ENCODE results near the gene KCNA10.

KCNA10 gene

DNA sequence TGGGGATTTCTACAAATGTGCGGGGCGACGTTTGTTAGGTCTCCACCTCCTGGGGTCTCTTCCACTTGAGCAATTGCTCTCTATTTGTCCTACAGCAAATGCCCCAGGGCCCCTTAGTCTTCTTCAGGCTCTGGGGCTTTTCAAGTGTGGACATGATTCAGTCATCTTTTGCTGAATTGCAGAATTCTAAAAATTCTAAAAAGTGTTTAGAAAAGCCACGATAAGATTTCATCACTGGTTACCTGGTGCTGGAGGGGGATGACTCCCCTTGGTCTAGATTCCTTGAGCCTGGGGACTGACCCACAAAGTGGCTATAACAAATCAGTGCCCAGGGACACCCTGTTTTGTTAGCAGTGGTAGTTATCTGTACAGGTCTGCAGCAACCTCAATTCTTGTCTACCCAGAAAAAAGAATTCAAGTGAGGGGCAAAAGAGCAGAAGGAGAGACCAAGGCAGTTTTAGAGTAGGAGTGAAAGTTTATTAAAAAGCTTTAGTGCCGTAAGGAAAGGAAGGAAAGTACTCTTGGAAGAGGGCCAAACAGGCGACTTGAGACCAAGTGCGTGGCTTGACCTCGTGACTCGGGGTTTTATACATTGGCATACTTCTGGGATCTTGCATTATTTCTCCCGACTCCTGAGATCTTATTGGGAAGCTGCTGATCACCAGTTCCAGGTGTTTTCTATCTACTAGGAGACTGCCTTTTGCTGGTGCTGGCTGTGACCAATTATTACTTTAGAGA, 42.8 kb downstream of the KCNA10 start:
- DNase-seq, result no peak

DNA sequence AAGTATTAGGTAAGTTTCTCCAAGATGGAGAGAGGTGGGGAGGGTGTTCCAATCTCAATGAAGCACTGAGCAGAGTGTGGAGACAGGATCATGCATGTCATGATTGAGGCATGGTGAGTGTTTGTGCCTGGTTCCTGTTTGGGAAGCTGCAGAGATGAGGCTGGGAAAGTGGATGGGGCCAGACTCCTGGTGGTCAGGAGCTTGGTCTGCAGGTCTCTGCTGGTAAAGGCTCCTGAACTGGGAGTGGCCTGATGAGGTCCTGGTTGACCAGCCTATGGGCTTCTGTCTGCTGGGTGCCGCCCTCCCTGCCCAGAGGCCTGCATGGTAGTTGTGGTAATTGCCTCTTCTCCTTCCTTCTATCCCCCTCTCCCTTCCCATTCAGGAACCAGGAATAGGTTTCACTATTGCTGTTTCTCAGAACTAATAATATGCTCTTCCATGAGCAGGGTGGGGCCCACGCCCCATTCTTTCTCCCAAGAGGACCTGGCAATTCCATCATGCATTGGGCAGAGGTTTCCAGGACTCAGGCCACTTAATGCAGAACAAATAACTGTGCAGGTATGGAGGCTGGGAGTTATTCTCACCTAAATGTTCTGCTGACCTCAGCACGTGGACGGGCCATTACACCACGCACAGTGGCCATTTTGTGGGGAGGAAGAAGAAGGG, 43.5 kb downstream of the KCNA10 start:
- no peak for DNase-seq

DNA sequence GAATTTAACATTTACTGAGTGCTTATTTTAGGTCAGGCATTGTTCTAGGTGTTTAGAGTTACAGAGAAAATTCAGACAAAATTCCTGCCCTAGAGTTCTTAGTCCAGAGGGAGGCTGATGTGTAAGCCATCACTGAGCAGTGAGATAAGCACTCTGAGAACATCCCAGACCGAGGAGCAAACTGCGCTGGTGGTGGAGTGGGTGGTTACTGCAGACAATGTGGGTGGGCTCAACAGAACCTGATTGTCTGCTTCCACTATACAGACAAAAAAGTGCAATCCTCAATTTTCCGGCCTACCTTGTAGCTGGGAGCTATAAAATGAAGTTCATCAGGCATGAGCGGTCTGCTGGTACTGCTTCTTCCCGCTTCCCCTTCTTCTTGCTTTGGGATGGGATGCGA, 44.5 kb downstream of the KCNA10 start:
- no peak for DNase-seq

DNA sequence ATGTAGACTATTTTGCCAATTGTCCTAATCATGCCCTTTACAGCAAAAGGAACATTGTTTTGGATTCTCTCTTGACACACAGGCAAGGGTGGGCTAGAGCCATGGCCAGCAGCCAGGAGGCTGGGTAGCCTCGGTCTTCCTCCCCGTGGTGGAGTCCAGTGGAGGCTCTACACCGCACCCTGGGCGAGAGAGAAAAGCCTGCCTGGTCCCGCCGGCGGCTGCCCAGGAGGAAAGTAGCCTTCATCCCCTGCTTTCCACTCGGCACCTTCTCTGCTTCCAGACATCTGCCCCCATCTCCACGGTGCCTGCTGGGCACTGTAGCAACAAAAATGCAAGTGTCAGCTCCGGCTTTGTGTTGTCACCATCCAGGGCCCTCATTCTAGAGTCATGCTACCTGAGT, 46.4 kb downstream of the KCNA10 start:
- no peak for DNase-seq

DNA sequence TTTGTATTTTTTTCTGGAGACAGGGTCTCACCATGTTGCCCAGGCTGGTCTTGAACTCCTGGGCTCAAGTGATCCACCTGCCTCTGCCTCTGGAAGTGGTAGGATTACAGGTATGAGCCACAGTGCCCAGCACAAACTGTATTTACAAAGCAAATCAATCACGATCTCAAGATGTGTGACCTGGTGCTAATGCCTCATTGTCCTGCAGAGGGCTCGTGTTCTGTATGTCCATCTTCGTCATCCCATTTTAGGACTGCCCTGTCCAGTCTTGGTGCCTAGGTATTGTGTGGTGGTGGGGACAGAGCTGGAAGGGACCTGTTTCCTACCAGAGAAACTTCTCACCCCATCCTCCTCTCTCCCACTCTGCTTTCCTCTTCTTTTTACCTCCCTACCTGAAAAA, 47.8 kb downstream of the KCNA10 start:
- no peak for DNase-seq

Data from hematopoietic multipotent progenitor cell treated with erythropoietin and hydrocortisone succinate and interleukin-3 and kit ligand, for 8 days (in vitro differentiated cells).